Measurements from ENCODE around the gene MEGF10. TPM values are rescaled to one million over a fixed set of nuclear protein-coding genes. Genes with fewer than 3 reads are reported as not detected.

Gene MEGF10
- total and polyA plus RNA-seq, 10 donors, result 0.02 to 2.2 (median 0.22) TPM

DNA sequence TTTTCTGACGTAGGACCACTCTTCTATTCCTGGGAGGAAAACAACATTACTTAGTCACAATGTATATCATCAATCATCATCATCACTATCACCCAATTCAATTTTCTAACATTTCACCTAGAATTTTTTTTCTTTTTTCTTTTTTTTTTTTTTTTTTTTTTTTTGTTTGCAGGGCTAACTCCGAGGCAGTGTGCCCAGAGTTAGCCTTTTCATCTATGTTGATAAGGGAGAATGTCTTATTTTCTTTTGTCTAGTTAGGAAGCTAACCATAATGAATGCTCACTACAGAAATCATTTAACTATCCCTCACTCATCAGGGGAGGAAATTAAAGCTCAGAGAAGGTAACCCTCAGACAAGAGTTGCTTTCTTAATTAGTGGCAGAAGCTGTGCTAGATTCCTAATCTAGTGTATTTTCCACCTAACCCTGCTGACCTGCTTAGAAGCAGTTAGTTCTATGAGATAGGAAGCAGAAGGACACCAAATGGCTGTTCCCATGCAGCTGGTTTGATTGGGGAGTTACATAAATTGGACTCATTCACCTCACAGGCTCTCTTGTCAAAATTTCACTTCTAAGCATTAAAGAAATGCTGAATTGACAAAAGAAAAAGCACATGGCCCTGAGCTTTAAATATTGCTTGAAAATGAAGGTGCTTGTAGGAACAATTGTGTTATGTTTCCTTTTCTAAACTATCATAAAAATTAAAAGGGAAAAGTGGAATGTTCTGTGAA is 218.2 kb downstream of the MEGF10 start:
- Histone ChIP-seq H3K4me1 (no peaks in the 10 kb centered on the region), H3K27me3 (replicated peaks in 1 of 7) (peaks cover 0 to 5% (median 0%) of the 10 kb centered on the region in 7 donors), H3K27ac (no peak overlapping the region), H3K36me3 (no peaks in the 10 kb centered on the region), H3K4me3 (no peak overlapping the region), H3K9me3 (no peaks in the 10 kb centered on the region)
- intact Hi-C loops (cut with DNase I; ENCODE audit: low total_unique reads), result no loop called here
- WGBS, 5 donors, result 75 to 98% (median 81%) methylated on average over 2 of the region's 2 CpGs
- TF ChIP-seq POLR2AphosphoS5 (IDR thresholded peaks at IDR 0.05) (no peak), POLR2A (IDR thresholded peaks at IDR 0.05) (no peak)
- TF ChIP-seq, protein P1, sequence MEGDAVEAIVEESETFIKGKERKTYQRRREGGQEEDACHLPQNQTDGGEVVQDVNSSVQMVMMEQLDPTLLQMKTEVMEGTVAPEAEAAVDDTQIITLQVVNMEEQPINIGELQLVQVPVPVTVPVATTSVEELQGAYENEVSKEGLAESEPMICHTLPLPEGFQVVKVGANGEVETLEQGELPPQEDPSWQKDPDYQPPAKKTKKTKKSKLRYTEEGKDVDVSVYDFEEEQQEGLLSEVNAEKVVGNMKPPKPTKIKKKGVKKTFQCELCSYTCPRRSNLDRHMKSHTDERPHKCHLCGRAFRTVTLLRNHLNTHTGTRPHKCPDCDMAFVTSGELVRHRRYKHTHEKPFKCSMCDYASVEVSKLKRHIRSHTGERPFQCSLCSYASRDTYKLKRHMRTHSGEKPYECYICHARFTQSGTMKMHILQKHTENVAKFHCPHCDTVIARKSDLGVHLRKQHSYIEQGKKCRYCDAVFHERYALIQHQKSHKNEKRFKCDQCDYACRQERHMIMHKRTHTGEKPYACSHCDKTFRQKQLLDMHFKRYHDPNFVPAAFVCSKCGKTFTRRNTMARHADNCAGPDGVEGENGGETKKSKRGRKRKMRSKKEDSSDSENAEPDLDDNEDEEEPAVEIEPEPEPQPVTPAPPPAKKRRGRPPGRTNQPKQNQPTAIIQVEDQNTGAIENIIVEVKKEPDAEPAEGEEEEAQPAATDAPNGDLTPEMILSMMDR (IDR thresholded peaks at IDR 0.05 in 8 of 11, conservative IDR thresholded peaks at IDR 0.05 in 3 of 11), result no peak
- DNase-seq, result no peak

Small RNA genes lying within 50 kb of the gene (small RNA-seq; reads per million reads assigned to genes)
- gene AC010424.1, result 0 reads per million in 4 donors

Other genes with a start within 250 kb of the MEGF10 start
- gene C5orf63, start 217.3 kb upstream of the MEGF10 start, total RNA-seq, result 10 to 100 TPM in 1 of 7 donors, 1 to 10 TPM in 6; 2.3 to 10.1 (median 5.0) TPM
- gene C5orf63, start 217.3 kb upstream of the MEGF10 start, polyA plus RNA-seq, result 1 to 10 TPM; 3.8 to 4.8 (median 3.9) TPM
- gene PRRC1, start 226.8 kb downstream of the MEGF10 start, total RNA-seq, result 10 to 100 TPM; 35.4 to 45.9 (median 40.3) TPM
- gene PRRC1, start 226.8 kb downstream of the MEGF10 start, polyA plus RNA-seq, result 10 to 100 TPM; 11.9 to 16.4 (median 16.1) TPM

All from spleen (tissue), 11 donors.